Activated naive CD8-positive, alpha-beta T cell treated with anti-CD3 and anti-CD28 coated beads, Interleukin-2, amount 50 U/mL, for 24 hours (primary cell): ENCODE data around the gene PIGU.
"Not testable (repeated sequence)": the region's sequence is repeated elsewhere in the genome, so short reads cannot be mapped to it uniquely, and the experiment has no call there.

ENCODE experiments used
- ATAC-seq: fragments of 150-1000 bp; cut with Tn5 transposase; one replicate; pipeline ENCODE4 v1.10.0; 2021
- DNase-seq: peaks from one replicate; pipeline ENCODE4 v3.0.0; 2021
- H3K27ac Mint-ChIP-seq: one replicate; pipeline ENCODE4 v1.8.0; 2021; ENCODE audit warnings: mild to moderate bottlenecking, mixed read lengths
- H3K27me3 Mint-ChIP-seq: one replicate; pipeline ENCODE4 v1.8.0; 2021; ENCODE audit warnings: mixed read lengths
- H3K36me3 Mint-ChIP-seq: one replicate; pipeline ENCODE4 v1.8.0; 2021; ENCODE audit warnings: low read depth, mixed read lengths
- H3K4me1 Mint-ChIP-seq: one replicate; pipeline ENCODE4 v1.8.0; 2021; ENCODE audit warnings: mixed read lengths
- H3K4me3 Mint-ChIP-seq: one replicate; pipeline ENCODE4 v1.8.0; 2021; ENCODE audit warnings: mild to moderate bottlenecking, moderate library complexity, mixed read lengths
- H3K9me3 Mint-ChIP-seq: one replicate; pipeline ENCODE4 v1.8.0; 2021; ENCODE audit warnings: mixed read lengths

PIGU gene

GRCh38 chr20:34676642-34677373 lies at the start of gene PIGU:
Gene PIGU (minus strand): TSS chr20:34677092. CDS start chr20:34677085, 7 bp downstream.
- no peaks in the 10 kb centered on the region for H3K27me3 Mint-ChIP-seq

GRCh38 chr20:34724172-34724571 lies 47.3 kb upstream of the PIGU start:
- no peak for DNase-seq
- peaks cover 15% of the 10 kb centered on the region for H3K4me1 Mint-ChIP-seq
- H3K27me3 Mint-ChIP-seq: no peaks in the 10 kb centered on the region

More at GRCh38 chr20:34676642-34677373, at the start of gene PIGU:
- peak within 1 kb of the TSS; percentile 94 for H3K4me3 Mint-ChIP-seq
- peak; percentile 95 for DNase-seq
- no peaks in the 10 kb centered on the region for H3K9me3 Mint-ChIP-seq
- H3K4me1 Mint-ChIP-seq: peaks cover 29% of the 10 kb centered on the region
- H3K27ac Mint-ChIP-seq: peak within 1 kb of the TSS; percentile 98
- peak; percentile 99 for ATAC-seq
- peaks cover 5% of the 10 kb centered on the region for H3K36me3 Mint-ChIP-seq

GRCh38 chr20:34722560-34722959 lies 45.7 kb upstream of the PIGU start:
- H3K27me3 Mint-ChIP-seq, ATAC-seq, H3K27ac Mint-ChIP-seq, DNase-seq, H3K4me3 Mint-ChIP-seq, H3K9me3 Mint-ChIP-seq: not testable (repeated sequence)
- peaks cover 26% of the 10 kb centered on the region for H3K4me1 Mint-ChIP-seq
- H3K36me3 Mint-ChIP-seq: peaks cover 18% of the 10 kb centered on the region

More at GRCh38 chr20:34724172-34724571, 47.3 kb upstream of the PIGU start:
- Mint-ChIP-seq H3K4me3 (no peak overlapping the region), H3K36me3 (peaks cover 15% of the 10 kb centered on the region), H3K9me3 (no peaks in the 10 kb centered on the region), H3K27ac (no peak overlapping the region)
- no peak for ATAC-seq

- Mint-ChIP-seq H3K36me3 (peaks cover 4% of the 10 kb centered on the region), H3K4me3 (no peak overlapping the region), H3K9me3 (no peaks in the 10 kb centered on the region), H3K4me1 (peaks cover 26% of the 10 kb centered on the region), H3K27me3 (no peaks in the 10 kb centered on the region), H3K27ac (no peak overlapping the region)
- no peak for DNase-seq
- ATAC-seq: no peak
These were observed 43.4 kb upstream of the PIGU start for GRCh38 chr20:34720266-34720665.

- H3K36me3 Mint-ChIP-seq, DNase-seq, H3K4me3 Mint-ChIP-seq, H3K9me3 Mint-ChIP-seq, H3K27ac Mint-ChIP-seq, H3K27me3 Mint-ChIP-seq: not testable (repeated sequence)
- H3K4me1 Mint-ChIP-seq: peaks cover 26% of the 10 kb centered on the region
- ATAC-seq: peak; percentile 75
These were observed 42.5 kb upstream of the PIGU start for GRCh38 chr20:34719242-34720017.

GRCh38 chr20:34717230-34718095 lies 40.6 kb upstream of the PIGU start:
- H3K27ac Mint-ChIP-seq: no peak overlapping the region
- H3K36me3 Mint-ChIP-seq: peaks cover 13% of the 10 kb centered on the region
- H3K4me1 Mint-ChIP-seq: peaks cover 34% of the 10 kb centered on the region
- H3K4me3 Mint-ChIP-seq: no peak overlapping the region
- no peaks in the 10 kb centered on the region for H3K27me3 Mint-ChIP-seq
- ATAC-seq (no peak), DNase-seq (no peak)
- H3K9me3 Mint-ChIP-seq: no peaks in the 10 kb centered on the region

- Mint-ChIP-seq H3K4me1 (peaks cover 34% of the 10 kb centered on the region), H3K27ac (no peak overlapping the region), H3K4me3 (no peak overlapping the region), H3K27me3 (no peaks in the 10 kb centered on the region), H3K9me3 (no peaks in the 10 kb centered on the region), H3K36me3 (peaks cover 13% of the 10 kb centered on the region)
- ATAC-seq (no peak), DNase-seq (no peak)
These were observed 40.0 kb upstream of the PIGU start for GRCh38 chr20:34716921-34717229.

GRCh38 chr20:34715384-34715783 lies 38.5 kb upstream of the PIGU start:
- Mint-ChIP-seq H3K9me3 (no peaks in the 10 kb centered on the region), H3K4me3 (no peak overlapping the region), H3K36me3 (peaks cover 13% of the 10 kb centered on the region), H3K27me3 (no peaks in the 10 kb centered on the region), H3K27ac (no peak overlapping the region), H3K4me1 (peaks cover 36% of the 10 kb centered on the region)
- DNase-seq (no peak), ATAC-seq (no peak)

- not testable (repeated sequence) for ATAC-seq, DNase-seq, H3K27ac Mint-ChIP-seq, H3K9me3 Mint-ChIP-seq, H3K4me3 Mint-ChIP-seq, H3K27me3 Mint-ChIP-seq
- Mint-ChIP-seq H3K4me1 (peaks cover 26% of the 10 kb centered on the region), H3K36me3 (peaks cover 13% of the 10 kb centered on the region)
These were observed 37.1 kb upstream of the PIGU start for GRCh38 chr20:34713944-34714515.

GRCh38 chr20:34713194-34713943 lies 36.5 kb upstream of the PIGU start:
- H3K27ac Mint-ChIP-seq: no peak overlapping the region
- H3K27me3 Mint-ChIP-seq: no peaks in the 10 kb centered on the region
- no peak for DNase-seq
- no peak overlapping the region for H3K4me3 Mint-ChIP-seq
- H3K4me1 Mint-ChIP-seq: peaks cover 25% of the 10 kb centered on the region
- peaks cover 13% of the 10 kb centered on the region for H3K36me3 Mint-ChIP-seq
- H3K9me3 Mint-ChIP-seq: no peaks in the 10 kb centered on the region
- peak; percentile 5 for ATAC-seq

GRCh38 chr20:34712525-34713192 lies 35.8 kb upstream of the PIGU start:
- Mint-ChIP-seq H3K27me3 (no peaks in the 10 kb centered on the region), H3K4me3 (no peak overlapping the region), H3K36me3 (peaks cover 12% of the 10 kb centered on the region), H3K4me1 (peaks cover 26% of the 10 kb centered on the region), H3K9me3 (no peaks in the 10 kb centered on the region), H3K27ac (no peak overlapping the region)
- DNase-seq (no peak), ATAC-seq (no peak)

GRCh38 chr20:34711813-34712430 lies 35.0 kb upstream of the PIGU start:
- ATAC-seq: no peak
- DNase-seq: no peak
- no peak overlapping the region for H3K4me3 Mint-ChIP-seq
- no peaks in the 10 kb centered on the region for H3K27me3 Mint-ChIP-seq
- peaks cover 25% of the 10 kb centered on the region for H3K4me1 Mint-ChIP-seq
- H3K9me3 Mint-ChIP-seq: no peaks in the 10 kb centered on the region
- H3K36me3 Mint-ChIP-seq: peaks cover 10% of the 10 kb centered on the region
- H3K27ac Mint-ChIP-seq: no peak overlapping the region
